Suprapubic skin (tissue), 4 donors: ENCODE results near the gene SPIN4. TPM values are rescaled to one million over a fixed set of nuclear protein-coding genes. Genes with fewer than 3 reads are reported as not detected.
A peak's percentile ranks its signal among the peaks of the same experiment; 100 is the strongest.

Source experiments
- DNase-seq, 2 donors: peaks; one replicate each; pipeline ENCODE4 v3.0.0-alpha.2; 2019; ENCODE audit warnings: low spot score in 2 of 2
- H3K27ac ChIP-seq: fragments of 200-600 bp; sonication (generic); one replicate; pipeline ENCODE4 v1.5.1; 2019
- H3K27me3 ChIP-seq: fragments of 200-600 bp; sonication (generic); one replicate; pipeline ENCODE4 v1.5.1; 2019
- H3K36me3 ChIP-seq: fragments of 200-600 bp; sonication (generic); one replicate; pipeline ENCODE4 v1.5.1; 2019
- H3K4me1 ChIP-seq: fragments of 200-600 bp; sonication (generic); one replicate; pipeline ENCODE4 v1.5.1; 2019
- H3K4me3 ChIP-seq: fragments of 200-600 bp; sonication (generic); one replicate; pipeline ENCODE4 v1.5.1; 2019; ENCODE audit warnings: mild to moderate bottlenecking
- H3K9me3 ChIP-seq: fragments of 200-600 bp; sonication (generic); one replicate; pipeline ENCODE4 v1.5.1; 2019
- EP300 ChIP-seq: sonication (generic); formaldehyde crosslinking; IDR thresholded peaks from one replicate; pipeline ENCODE4 v1.6.1; 2017; ENCODE audit warnings: antibody characterized with exemption
- POLR2A ChIP-seq, 2 donors: fragments of 450-650 bp; IDR thresholded peaks; one replicate each; pipeline ENCODE4 v1.6.1; 2017; ENCODE audit warnings: antibody characterized with exemption in 2 of 2, mild to moderate bottlenecking in 2 of 2, moderate library complexity in 2 of 2
- POLR2AphosphoS5 ChIP-seq, 3 donors: sonication (generic); formaldehyde crosslinking; IDR thresholded peaks; one replicate each; pipeline ENCODE4 v1.6.1; 2017; ENCODE audit warnings: antibody characterized with exemption in 3 of 3
- WGBS: methylation state at CpG from one replicate; pipeline ENCODE4 v1.1.5; 2018; 5-methylcytosine and 5-hydroxymethylcytosine counted together
- total RNA-seq, 4 donors: library from RNA; depleted of rRNA; stranded (reverse); fragments of >200 nt; gene quantifications; one replicate each; pipeline ENCODE4 v1.1.0, GENCODE V29; 2016
- TF ChIP-seq, protein P1 (sequence below), 2 donors: fragments of 200-600 bp in 1 of 2; fragments of 450-650 bp in 1 of 2; sonication (generic) in 1 of 2; IDR thresholded peaks; one replicate each; pipeline ENCODE4 v1.5.1; 2016 to 2019; ENCODE audit warnings: antibody characterized with exemption in 2 of 2, mild to moderate bottlenecking in 1 of 2, moderate library complexity in 1 of 2

The SPIN4 gene
- total RNA-seq, 4 donors from 2014 or later: 1.6 to 4.3 (median 3.1) TPM

DNA sequence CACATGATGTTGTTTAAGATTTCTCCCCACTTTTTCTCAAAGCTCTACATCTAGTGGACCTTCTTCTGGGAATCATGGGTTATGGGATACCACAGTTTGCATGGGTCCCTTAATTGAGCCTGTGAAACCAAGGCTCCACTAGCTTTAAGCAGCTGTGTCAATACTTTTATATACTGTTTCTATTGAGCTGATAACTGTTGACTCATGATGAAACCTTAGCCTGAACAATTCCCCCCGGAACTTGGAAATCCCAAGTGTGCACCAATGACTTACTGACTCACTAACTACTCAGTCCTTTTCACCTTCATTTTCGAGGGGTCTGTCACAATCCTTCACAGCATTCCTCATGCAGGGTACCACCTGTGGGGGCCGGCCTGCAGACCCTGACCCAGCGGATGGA, 12.7 kb upstream of the SPIN4 start:
- Histone ChIP-seq H3K27me3 (no peaks in the 10 kb centered on the region), H3K9me3 (no peaks in the 10 kb centered on the region), H3K36me3 (no peaks in the 10 kb centered on the region), H3K27ac (no peak overlapping the region), H3K4me1 (no peaks in the 10 kb centered on the region), H3K4me3 (no peak overlapping the region)
- 72% methylated on average over 4 of the region's 4 CpGs for WGBS
- DNase-seq: no peak
- TF ChIP-seq, protein P1, sequence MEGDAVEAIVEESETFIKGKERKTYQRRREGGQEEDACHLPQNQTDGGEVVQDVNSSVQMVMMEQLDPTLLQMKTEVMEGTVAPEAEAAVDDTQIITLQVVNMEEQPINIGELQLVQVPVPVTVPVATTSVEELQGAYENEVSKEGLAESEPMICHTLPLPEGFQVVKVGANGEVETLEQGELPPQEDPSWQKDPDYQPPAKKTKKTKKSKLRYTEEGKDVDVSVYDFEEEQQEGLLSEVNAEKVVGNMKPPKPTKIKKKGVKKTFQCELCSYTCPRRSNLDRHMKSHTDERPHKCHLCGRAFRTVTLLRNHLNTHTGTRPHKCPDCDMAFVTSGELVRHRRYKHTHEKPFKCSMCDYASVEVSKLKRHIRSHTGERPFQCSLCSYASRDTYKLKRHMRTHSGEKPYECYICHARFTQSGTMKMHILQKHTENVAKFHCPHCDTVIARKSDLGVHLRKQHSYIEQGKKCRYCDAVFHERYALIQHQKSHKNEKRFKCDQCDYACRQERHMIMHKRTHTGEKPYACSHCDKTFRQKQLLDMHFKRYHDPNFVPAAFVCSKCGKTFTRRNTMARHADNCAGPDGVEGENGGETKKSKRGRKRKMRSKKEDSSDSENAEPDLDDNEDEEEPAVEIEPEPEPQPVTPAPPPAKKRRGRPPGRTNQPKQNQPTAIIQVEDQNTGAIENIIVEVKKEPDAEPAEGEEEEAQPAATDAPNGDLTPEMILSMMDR (IDR thresholded peaks at IDR 0.05): no peak
- TF ChIP-seq POLR2A (IDR thresholded peaks at IDR 0.05) (no peak), POLR2AphosphoS5 (IDR thresholded peaks at IDR 0.05) (no peak)

DNA sequence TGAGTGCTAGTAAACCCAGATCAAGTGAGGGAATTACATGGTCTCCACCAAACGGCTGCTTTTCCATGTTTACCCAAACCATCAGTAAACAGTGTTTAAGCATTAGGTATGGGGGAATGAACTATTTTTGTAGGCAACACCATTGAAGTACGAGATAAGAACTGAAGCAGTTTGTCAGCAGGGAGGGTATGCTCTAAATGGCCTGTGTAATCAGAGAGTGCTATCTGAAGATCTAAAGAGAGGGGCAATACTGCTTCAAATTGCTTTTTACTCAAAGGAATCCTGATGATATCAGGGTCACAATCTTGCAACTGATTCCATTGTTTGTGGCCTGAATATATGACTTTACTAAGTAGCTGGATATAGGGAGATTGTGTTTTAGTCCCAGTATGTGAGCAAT, 10.4 kb upstream of the SPIN4 start:
- 55% methylated on average over 2 of the region's 2 CpGs for WGBS
- Histone ChIP-seq H3K27ac (no peak overlapping the region), H3K27me3 (no peaks in the 10 kb centered on the region), H3K9me3 (no peaks in the 10 kb centered on the region), H3K4me1 (no peaks in the 10 kb centered on the region), H3K4me3 (no peak overlapping the region), H3K36me3 (no peaks in the 10 kb centered on the region)
- no peak for TF ChIP-seq POLR2A (IDR thresholded peaks at IDR 0.05)
- TF ChIP-seq, protein P1 (IDR thresholded peaks at IDR 0.05): no peak
- no peak for TF ChIP-seq EP300
- no peak for TF ChIP-seq POLR2AphosphoS5 (IDR thresholded peaks at IDR 0.05)
- no peak for DNase-seq

DNA sequence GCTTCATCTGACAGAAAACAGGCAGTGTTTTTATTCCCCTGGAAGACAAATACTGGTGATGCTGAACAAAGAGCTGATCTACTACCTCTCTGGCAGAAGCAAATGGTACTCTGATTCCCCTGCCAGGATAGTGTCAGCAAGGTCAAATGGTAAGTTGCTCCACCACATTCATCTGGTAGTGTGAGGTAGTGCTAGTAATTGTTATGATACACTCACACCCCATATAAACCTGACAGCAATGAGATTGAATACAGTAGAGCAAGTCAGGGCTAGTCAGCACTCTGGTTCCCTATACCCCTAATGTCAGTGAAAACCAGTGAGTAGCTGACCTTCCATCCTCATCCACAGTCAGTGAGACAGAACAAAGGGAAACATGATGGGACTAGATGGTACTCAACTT, 3.4 kb upstream of the SPIN4 start:
- no peak for DNase-seq
- Histone ChIP-seq H3K27ac (no peak overlapping the region), H3K9me3 (no peaks in the 10 kb centered on the region), H3K4me1 (peaks cover 4% of the 10 kb centered on the region), H3K27me3 (no peaks in the 10 kb centered on the region), H3K4me3 (no peak overlapping the region), H3K36me3 (no peaks in the 10 kb centered on the region)
- TF ChIP-seq EP300 (no peak), POLR2A (IDR thresholded peaks at IDR 0.05) (no peak), POLR2AphosphoS5 (IDR thresholded peaks at IDR 0.05) (no peak)
- TF ChIP-seq, protein P1 (IDR thresholded peaks at IDR 0.05): no peak

DNA sequence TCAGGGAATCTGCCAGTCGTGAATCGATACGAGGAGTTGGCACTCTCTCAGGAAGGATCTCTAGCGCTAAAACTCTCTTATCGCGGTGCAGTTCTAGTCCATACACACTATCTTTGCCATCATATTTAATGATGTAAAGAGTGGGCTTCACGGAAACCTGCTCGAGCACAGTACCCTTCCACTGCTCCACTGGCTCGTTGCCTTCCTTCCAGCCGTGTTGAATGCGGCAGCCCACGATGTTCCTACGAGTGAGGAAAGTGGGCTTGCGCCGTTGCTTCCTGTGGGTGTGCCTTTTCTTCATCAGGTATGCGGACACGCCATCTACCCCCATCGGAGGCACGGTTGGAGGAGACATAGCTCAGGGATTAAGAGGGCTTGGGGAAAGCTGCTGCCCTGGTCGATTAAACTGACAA, 661 bp downstream of the SPIN4 start:
- TF ChIP-seq, protein P1 (IDR thresholded peaks at IDR 0.05): no peak
- TF ChIP-seq EP300 (no peak), POLR2A (IDR thresholded peaks at IDR 0.05) (no peak)
- H3K27me3 ChIP-seq: no peaks in the 10 kb centered on the region
- peaks cover 4% of the 10 kb centered on the region for H3K4me1 ChIP-seq
- H3K36me3 ChIP-seq: no peaks in the 10 kb centered on the region
- no peaks in the 10 kb centered on the region for H3K9me3 ChIP-seq
- H3K27ac ChIP-seq: peak overlapping the region; percentile 51
- 30% methylated on average over 20 of the region's 20 CpGs for WGBS
- peak overlapping the region; percentile 62 for H3K4me3 ChIP-seq
- no peak for DNase-seq

DNA sequence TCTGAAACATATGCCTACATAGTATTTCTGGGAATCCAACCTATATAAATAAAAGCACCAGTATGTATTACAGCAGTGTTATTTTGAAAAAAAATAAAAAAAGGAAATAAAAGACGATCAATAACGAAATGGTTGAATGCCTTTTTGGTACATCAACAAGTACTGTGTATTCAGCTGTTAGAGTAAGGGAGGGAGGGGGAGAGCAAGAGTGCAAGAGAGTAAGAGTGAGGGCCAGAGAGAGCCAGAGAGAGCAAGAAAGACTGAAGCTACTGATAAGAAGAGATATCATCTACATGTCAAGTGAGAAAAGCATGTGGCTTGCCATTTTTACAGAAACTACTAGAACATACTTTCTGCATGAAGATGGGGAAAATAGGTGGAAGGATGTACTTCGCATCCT, 1.8 kb downstream of the SPIN4 start:
- no peaks in the 10 kb centered on the region for H3K27me3 ChIP-seq
- no peak overlapping the region for H3K27ac ChIP-seq
- no peak overlapping the region for H3K4me3 ChIP-seq
- H3K9me3 ChIP-seq: no peaks in the 10 kb centered on the region
- no peak for TF ChIP-seq POLR2A (IDR thresholded peaks at IDR 0.05)
- TF ChIP-seq EP300: no peak
- WGBS: 66% methylated on average over 3 of the region's 3 CpGs
- H3K36me3 ChIP-seq: no peaks in the 10 kb centered on the region
- DNase-seq: no peak
- peaks cover 4% of the 10 kb centered on the region for H3K4me1 ChIP-seq

DNA sequence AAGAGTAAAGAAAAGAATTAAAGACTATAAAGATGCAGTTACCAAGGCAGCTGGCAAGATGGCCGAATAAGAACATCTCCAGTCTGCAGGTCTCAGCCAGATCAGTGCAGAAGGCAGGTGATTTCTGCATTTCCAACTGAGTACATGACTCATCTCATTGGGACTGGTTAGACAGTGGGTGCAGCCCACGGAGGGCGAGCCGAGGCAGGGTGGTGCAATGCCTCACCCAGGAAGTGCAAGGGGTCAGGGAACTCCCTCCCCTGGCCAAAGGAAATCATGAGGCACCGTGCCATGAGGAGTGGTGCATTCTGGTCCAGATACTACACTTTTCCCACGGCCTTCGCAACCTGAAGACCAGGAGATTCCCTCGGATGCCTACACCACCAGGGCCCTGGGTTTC, 20.5 kb downstream of the SPIN4 start:
- WGBS: 61% methylated on average over 7 of the region's 8 CpGs
- TF ChIP-seq, protein P1 (IDR thresholded peaks at IDR 0.05): no peak
- no peak for TF ChIP-seq EP300
- no peak for TF ChIP-seq POLR2A (IDR thresholded peaks at IDR 0.05)
- no peak for TF ChIP-seq POLR2AphosphoS5 (IDR thresholded peaks at IDR 0.05)

More for the DNA sequence above, 20.5 kb downstream of the SPIN4 start:
- no peaks in the 10 kb centered on the region for H3K9me3 ChIP-seq
- H3K27ac ChIP-seq: no peak overlapping the region
- H3K4me3 ChIP-seq: no peak overlapping the region
- no peaks in the 10 kb centered on the region for H3K27me3 ChIP-seq
- H3K36me3 ChIP-seq: no peaks in the 10 kb centered on the region
- DNase-seq: no peak
- no peaks in the 10 kb centered on the region for H3K4me1 ChIP-seq
